T1000 (cell line): ENCODE results near the gene UBTFL1.
"Not testable (repeated sequence)": the region's sequence is repeated elsewhere in the genome, so short reads cannot be mapped to it uniquely, and the experiment has no call there.

Experiments used
- DNase-seq: peaks from one replicate; lab custom pipeline; 2025; ENCODE audit warnings: mixed read lengths; lab: John Stamatoyannopoulos, UW

Gene UBTFL1, protein sequence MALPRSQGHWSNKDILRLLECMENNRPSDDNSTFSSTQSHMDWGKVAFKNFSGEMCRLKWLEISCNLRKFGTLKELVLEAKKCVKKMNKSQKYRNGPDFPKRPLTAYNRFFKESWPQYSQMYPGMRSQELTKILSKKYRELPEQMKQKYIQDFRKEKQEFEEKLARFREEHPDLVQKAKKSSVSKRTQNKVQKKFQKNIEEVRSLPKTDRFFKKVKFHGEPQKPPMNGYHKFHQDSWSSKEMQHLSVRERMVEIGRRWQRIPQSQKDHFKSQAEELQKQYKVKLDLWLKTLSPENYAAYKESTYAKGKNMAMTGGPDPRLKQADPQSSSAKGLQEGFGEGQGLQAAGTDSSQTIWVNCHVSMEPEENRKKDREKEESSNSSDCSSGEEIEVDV

DNA sequence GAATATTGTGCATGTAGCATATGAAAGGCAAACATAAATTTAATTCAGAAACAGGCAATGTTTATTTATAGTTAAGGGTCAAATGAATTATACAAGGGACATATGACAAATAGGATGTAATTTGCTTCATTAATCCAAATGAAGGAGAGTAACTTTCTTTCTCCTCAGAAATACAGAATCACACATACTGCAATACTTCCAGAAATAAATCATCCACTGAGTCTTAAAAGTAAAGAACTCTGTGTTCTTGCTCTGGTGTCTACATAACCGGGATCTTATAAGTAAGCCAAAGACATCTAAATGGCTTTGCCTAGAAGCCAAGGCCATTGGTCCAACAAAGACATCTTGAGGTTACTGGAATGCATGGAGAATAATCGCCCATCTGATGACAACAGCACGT is at the start of gene UBTFL1:
Gene UBTFL1 (plus strand): TSS at position 301 of the 400 bp plus-strand sequence. CDS start 0 bp downstream, at position 301.
- not testable (repeated sequence) for DNase-seq

GRCh38 chr11:90051591-90052209 is 34.0 kb upstream of the UBTFL1 start:
- not testable (repeated sequence) for DNase-seq

GRCh38 chr11:90052311-90052710 is 33.4 kb upstream of the UBTFL1 start:
- DNase-seq = not testable (repeated sequence)

DNA sequence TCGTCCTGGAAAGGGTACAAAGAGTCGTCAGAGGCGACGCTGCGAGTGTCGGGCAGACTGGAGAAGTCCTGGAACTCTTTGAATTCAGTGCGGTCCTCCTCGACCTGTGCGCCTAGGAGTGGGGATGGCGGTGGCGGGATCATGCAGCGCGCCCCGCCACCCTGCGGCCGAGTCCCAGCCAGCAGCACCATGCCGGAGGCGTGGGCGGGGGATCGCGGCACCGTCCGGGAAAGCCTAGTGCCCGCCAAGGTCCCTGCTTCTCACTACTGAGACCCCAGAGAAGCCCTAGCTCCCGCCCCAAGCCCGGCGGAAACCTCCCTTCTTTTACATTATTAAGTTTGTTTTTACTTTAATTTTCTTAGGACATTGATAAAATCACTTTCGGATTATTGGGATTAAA is 32.2 kb upstream of the UBTFL1 start:
- not testable (repeated sequence) for DNase-seq

- not testable (repeated sequence) for DNase-seq
Observed at GRCh38 chr11:90088731-90089130, 3.0 kb downstream of the UBTFL1 start.

DNA sequence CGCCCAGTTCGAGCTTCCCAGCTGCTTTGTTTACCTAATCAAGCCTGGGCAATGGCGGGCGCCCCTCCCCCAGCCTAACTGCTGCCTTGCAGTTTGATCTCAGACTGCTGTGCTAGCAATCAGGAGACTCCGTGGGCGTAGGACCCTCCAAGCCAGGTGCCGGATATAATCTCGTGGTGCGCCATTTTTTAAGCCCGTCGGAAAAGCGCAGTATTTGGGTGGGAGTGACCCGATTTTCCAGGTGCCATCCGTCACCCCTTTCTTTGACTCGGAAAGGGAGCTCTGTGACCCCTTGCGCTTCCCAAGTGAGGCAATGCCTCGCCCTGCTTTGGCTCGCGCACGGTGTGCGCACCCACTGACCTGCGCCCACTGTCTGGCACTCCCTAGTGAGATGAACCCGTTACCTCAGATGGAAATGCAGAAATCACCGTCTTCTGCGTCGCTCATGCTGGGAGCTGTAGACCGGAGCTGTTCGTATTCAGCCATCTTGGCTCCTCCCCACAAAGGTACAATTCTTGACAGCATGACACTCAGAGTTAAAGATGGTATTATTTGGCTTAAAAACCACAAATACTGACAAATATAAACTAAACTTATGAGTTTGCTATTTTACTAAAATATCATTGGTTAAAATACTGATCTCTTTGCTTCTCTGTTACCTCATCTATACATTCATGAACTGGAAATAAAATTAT is 9.6 kb downstream of the UBTFL1 start:
- DNase-seq = not testable (repeated sequence)

GRCh38 chr11:90098261-90098660 is 12.5 kb downstream of the UBTFL1 start:
- DNase-seq = not testable (repeated sequence)

- DNase-seq = no peak
Observed at GRCh38 chr11:90100431-90100830, 14.7 kb downstream of the UBTFL1 start.

DNA sequence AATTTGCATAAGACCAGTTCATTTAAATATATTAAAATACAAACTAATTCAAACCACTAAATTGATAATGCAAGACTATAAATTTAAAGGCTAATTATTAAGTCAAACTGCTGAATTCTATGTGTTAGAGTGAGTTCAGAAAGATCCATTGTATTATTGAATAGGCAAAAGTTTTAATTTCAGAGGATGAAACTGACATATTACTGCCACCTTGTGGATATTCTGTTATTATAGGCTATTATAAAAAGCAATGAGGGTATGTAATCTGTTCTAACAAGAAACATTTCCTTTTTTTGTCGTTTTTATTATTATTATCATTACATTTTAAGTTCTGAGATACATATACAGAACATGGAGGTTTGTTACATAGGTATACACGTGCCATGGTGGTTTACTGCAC is 27.8 kb downstream of the UBTFL1 start:
- DNase-seq = no peak

DNA sequence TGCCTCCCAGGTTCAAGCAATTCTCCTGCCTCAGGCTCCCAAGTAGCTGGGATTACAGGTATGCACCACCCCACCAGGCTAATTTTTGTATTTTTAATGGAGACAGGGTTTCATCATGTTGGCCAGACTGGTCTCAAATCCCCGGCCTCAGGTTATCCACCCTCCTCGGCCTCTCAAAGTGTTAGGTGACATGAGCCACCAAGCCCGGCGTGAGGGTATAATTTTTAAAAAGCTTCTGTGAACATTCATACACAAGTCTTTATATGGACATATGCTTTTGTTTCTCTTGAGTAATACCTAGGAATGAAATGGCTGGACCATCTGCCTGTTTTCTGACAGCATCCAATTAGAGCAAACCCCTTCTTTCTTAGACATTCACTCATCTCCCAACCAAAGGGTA is 34.4 kb downstream of the UBTFL1 start:
- DNase-seq = no peak

GRCh38 chr11:90124371-90124770 is 38.6 kb downstream of the UBTFL1 start:
- no peak for DNase-seq

GRCh38 chr11:90124946-90125345 is 39.2 kb downstream of the UBTFL1 start:
- DNase-seq = no peak

DNA sequence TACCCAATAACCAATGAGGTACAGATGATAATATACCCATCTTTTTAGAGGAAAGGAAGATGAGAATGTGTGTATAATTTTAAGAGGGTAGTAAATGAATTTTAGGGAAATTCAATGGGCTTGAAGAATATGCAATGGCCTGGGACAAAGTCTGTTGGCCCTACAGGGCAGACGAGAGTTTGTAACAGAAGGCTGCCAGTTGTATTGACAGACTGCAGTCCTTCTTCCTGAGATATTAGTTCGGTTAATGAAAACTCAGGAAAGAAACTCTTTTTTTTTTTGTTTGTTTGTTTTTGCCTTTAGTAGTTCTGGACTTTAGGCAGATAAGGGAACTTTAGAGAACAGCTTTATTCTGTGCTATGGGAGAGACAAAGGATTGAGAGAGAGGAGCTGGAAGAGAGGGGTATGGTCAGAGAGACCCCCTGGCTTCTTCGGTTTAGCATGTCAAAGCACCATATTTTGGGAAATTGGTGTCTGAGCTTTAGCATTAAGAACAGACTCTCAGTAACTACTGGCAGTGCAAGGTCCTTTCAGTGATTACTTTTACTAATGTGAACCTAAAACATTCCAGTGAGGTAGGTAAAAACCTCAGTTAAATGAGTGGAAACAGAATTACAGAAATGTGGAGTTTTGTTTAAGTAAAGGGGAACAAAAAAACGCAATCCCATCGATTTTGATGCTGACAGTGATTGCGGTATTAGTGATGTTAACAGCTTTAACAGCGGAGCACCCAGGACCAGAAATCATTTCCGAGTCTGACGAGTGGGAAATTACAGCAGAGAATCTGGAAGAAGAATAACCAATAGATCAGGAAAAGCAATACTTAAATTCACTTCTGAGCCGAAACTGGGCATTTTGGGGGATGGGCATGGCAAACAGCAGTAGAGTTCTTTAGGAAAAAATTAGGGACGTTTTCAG is 48.1 kb downstream of the UBTFL1 start:
- no peak for DNase-seq

DNA sequence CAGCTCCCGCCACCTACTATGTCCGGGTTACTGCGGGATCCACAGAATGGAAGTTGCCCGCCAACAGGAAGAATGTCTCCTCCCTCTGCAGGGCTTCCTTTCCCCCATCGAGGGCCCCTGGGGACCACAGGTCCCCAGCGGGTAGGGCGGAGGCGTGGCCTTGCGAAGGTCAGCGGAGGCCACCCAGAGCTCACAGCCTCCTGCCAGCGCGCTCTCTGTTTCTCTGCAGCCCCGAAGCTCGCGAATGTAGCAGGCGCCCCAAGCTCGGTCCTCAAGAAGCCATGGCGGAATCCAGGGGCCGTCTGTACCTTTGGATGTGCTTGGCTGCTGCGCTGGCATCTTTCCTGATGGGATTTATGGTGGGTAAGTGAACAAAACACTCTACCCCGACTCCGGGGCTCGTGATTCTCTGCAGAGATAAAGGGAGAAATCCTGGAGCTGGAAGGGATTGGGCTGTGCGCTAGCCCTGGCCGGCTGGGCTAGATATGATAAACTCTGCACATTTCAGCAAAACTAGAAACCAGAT is 48.8 kb downstream of the UBTFL1 start, which contains the start of gene NAALAD2:
Gene NAALAD2 (plus strand): TSS at position 186 of the 526 bp plus-strand sequence. CDS start 96 bp downstream, at position 282.
- DNase-seq = no peak

DNA sequence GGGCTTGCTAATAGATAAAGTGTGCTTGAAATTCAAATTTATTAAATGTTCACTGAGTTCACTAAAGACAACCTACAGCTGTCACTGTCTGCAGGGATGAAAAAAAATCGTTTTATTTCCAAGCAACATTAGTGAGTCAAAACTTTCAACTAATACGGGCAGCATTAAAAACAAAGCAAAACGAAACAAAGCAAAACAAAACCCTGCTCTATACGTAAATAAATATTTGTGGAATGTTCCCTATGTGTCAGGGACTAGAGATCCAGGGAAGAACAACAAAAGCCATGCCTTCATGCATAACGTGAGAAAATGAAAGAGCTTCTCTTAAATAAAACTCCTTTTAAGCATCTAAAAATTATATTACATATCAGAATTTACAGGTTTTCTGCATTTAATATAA is 49.3 kb downstream of the UBTFL1 start:
- no peak for DNase-seq
